Activated CD4-positive, CD25-positive, alpha-beta regulatory T cell treated with anti-CD3 and anti-CD28 coated beads, Interleukin-2, amount 50 U/mL, for 72 hours (primary cell): ENCODE data around the gene ANGPT4.
"Not testable (repeated sequence)": the region's sequence is repeated elsewhere in the genome, so short reads cannot be mapped to it uniquely, and the experiment has no call there.

Source experiments
- DNase-seq: peaks from one replicate; pipeline ENCODE4 v3.0.0; 2021

Gene ANGPT4

GRCh38 chr20:840858-841567 lies 75.1 kb downstream of the ANGPT4 start:
- peak; percentile 48 for DNase-seq

- no peak for DNase-seq
Observed at GRCh38 chr20:840503-840857, 75.7 kb downstream of the ANGPT4 start.

GRCh38 chr20:839626-840025 lies 76.5 kb downstream of the ANGPT4 start:
- DNase-seq = no peak

GRCh38 chr20:839015-839414 lies 77.1 kb downstream of the ANGPT4 start:
- DNase-seq = no peak

GRCh38 chr20:836190-836589 lies 79.9 kb downstream of the ANGPT4 start:
- no peak for DNase-seq

GRCh38 chr20:835608-836045 lies 80.5 kb downstream of the ANGPT4 start:
- no peak for DNase-seq

- DNase-seq = no peak
Observed at GRCh38 chr20:834151-834746, 81.9 kb downstream of the ANGPT4 start.

- peak; percentile 96 for DNase-seq
Observed at GRCh38 chr20:833450-834150, 82.5 kb downstream of the ANGPT4 start, which contains the start of gene FAM110A. Gene FAM110A, plus strand, starts transcription at chr20:833715. Its CDS starts 11,090 bp downstream, at chr20:844805.

GRCh38 chr20:833121-833449 lies 83.0 kb downstream of the ANGPT4 start:
- no peak for DNase-seq

- no peak for DNase-seq
Observed at GRCh38 chr20:831956-832355, 84.2 kb downstream of the ANGPT4 start.

GRCh38 chr20:831251-831650 lies 84.9 kb downstream of the ANGPT4 start:
- no peak for DNase-seq

- no peak for DNase-seq
Observed at GRCh38 chr20:830011-830521, 86.1 kb downstream of the ANGPT4 start.

GRCh38 chr20:829551-829950 lies 86.6 kb downstream of the ANGPT4 start:
- DNase-seq = no peak

GRCh38 chr20:828987-829386 lies 87.1 kb downstream of the ANGPT4 start:
- DNase-seq = no peak

GRCh38 chr20:827981-828380 lies 88.2 kb downstream of the ANGPT4 start:
- not testable (repeated sequence) for DNase-seq

- DNase-seq = no peak
Observed at GRCh38 chr20:826695-827323, 89.3 kb downstream of the ANGPT4 start.

- DNase-seq = no peak
Observed at GRCh38 chr20:825710-826421, 90.3 kb downstream of the ANGPT4 start.

- no peak for DNase-seq
Observed at GRCh38 chr20:824916-825315, 91.2 kb downstream of the ANGPT4 start.

GRCh38 chr20:824490-824889 lies 91.6 kb downstream of the ANGPT4 start:
- no peak for DNase-seq

- DNase-seq = no peak
Observed at GRCh38 chr20:823574-823902, 92.6 kb downstream of the ANGPT4 start.

- no peak for DNase-seq
Observed at GRCh38 chr20:822651-823573, 93.2 kb downstream of the ANGPT4 start.

GRCh38 chr20:821731-822065 lies 94.4 kb downstream of the ANGPT4 start:
- no peak for DNase-seq
